IPS-18c (cell line): ENCODE data around the gene NMNAT2.
"Not testable (repeated sequence)": the region's sequence is repeated elsewhere in the genome, so short reads cannot be mapped to it uniquely, and the experiment has no call there.

Experiments
- H3K4me3 ChIP-seq: 2 replicates; pipeline ENCODE4 v1.7.0; 2013; ENCODE audit warnings: low read depth, mild to moderate bottlenecking, low read length, moderate library complexity; ENCODE audit not compliant: insufficient read depth
- H3K9me3 ChIP-seq: one replicate; pipeline ENCODE4 v1.6.1; 2013; ENCODE audit warnings: mild to moderate bottlenecking, low read length, moderate library complexity; ENCODE audit not compliant: control insufficient read depth, insufficient read depth

NMNAT2 gene

DNA sequence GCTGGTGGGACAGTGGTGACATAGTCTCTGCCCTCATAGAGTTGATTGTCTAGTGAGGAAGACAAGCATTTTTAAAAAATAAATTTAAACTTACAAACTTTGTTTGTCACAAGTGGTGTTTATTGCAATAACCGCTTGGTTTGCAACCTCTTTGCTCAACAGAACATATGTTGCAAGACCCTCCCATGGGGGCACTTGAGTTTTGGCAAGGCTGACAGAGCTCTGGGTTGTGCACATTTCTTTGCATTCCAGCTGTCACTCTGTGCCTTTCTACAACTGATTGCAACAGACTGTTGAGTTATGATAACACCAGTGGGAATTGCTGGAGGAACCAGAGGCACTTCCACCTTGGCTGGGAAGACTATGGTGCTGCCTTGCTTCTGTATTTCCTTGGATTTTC is 173.7 kb downstream of the NMNAT2 start:
- H3K9me3 ChIP-seq: no peaks in the 10 kb centered on the region

GRCh38 chr1:183243161-183244050 is 174.8 kb downstream of the NMNAT2 start:
- no peak overlapping the region for H3K4me3 ChIP-seq
- no peaks in the 10 kb centered on the region for H3K9me3 ChIP-seq

More for the DNA sequence above, 173.7 kb downstream of the NMNAT2 start:
- no peak overlapping the region for H3K4me3 ChIP-seq

DNA sequence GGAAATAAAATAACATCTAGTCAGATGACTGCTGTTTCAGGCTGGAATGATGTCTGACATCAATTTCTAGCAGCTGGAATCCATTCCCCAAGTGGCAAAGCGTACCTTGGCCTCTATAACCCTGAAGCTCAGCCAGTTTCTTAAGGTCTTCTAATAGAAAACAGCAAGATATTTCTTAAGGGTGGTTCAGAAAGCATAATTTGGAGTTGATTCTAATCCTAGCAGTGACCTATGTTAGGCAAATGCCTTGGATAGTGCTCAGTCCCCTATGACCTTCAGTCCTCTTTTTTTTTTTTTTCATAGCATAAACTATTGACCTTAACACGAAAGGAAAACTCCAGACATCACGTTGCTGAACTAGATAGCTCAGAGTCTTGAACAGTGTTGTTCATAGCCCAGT is 175.6 kb downstream of the NMNAT2 start:
- no peaks in the 10 kb centered on the region for H3K9me3 ChIP-seq

GRCh38 chr1:183241471-183241870 is 176.7 kb downstream of the NMNAT2 start:
- H3K9me3 ChIP-seq: no peaks in the 10 kb centered on the region
- no peak overlapping the region for H3K4me3 ChIP-seq

More for the DNA sequence above, 175.6 kb downstream of the NMNAT2 start:
- H3K4me3 ChIP-seq: no peak overlapping the region

DNA sequence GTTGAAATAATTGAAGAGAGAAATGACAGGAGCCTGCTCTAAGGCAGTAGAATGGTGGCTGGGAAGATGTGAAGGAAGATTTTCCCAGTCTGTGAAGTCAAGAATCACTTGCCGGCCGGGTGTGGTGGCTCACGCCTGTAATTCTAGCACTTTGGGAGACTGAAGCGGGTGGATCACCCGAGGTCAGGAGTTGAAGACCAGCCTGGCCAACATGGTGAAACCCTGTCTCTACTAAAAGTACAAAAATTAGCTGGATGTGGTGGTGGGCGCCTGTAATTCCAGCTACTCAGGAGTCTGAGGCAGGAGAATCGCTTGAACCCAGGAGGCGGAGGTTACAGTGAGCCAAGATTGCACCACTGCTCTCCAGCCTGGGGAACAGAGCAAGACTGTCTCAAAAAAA is 177.3 kb downstream of the NMNAT2 start:
- H3K4me3 ChIP-seq, H3K9me3 ChIP-seq: not testable (repeated sequence)

DNA sequence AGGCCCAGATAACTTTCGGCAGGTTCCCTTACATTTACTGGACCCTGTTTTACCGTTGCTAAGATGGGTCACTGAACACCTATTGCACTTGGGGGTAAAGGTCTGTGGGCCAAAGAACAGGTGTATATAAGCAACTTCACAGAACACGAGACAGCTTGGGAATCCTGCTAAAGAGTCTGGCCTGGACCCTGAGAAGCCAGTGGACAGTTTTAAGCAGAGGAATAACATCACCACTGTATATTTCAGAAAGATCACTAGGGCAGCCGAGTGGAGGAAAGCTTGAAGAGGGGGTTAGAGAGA is 177.7 kb downstream of the NMNAT2 start:
- no peaks in the 10 kb centered on the region for H3K9me3 ChIP-seq
- no peak overlapping the region for H3K4me3 ChIP-seq

GRCh38 chr1:183239793-183240525 is 178.2 kb downstream of the NMNAT2 start:
- Histone ChIP-seq H3K9me3 (no peaks in the 10 kb centered on the region), H3K4me3 (no peak overlapping the region)

GRCh38 chr1:183239220-183239742 is 178.9 kb downstream of the NMNAT2 start:
- Histone ChIP-seq H3K9me3 (no peaks in the 10 kb centered on the region), H3K4me3 (no peak overlapping the region)

GRCh38 chr1:183238071-183238470 is 180.1 kb downstream of the NMNAT2 start:
- Histone ChIP-seq H3K4me3 (no peak overlapping the region), H3K9me3 (no peaks in the 10 kb centered on the region)

DNA sequence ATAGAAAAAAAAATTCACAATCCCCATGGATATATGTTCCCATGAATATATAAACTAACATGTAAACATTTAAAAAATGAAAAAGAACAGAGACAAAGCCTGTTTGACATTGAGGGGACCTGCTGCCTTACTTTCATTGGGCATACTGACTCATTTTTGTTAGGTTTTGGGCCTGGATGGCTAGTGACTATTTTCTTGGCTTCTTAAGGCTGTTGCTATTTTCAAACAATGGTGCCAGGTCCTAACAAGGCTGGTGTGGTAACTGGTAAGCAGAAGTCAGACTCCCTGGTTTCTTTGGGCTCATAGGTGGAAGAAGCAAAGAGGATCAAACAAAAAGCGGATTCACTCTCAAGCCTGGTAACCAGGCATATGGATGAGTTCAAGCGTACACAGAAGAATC is 181.1 kb downstream of the NMNAT2 start:
- no peaks in the 10 kb centered on the region for H3K9me3 ChIP-seq
- no peak overlapping the region for H3K4me3 ChIP-seq

DNA sequence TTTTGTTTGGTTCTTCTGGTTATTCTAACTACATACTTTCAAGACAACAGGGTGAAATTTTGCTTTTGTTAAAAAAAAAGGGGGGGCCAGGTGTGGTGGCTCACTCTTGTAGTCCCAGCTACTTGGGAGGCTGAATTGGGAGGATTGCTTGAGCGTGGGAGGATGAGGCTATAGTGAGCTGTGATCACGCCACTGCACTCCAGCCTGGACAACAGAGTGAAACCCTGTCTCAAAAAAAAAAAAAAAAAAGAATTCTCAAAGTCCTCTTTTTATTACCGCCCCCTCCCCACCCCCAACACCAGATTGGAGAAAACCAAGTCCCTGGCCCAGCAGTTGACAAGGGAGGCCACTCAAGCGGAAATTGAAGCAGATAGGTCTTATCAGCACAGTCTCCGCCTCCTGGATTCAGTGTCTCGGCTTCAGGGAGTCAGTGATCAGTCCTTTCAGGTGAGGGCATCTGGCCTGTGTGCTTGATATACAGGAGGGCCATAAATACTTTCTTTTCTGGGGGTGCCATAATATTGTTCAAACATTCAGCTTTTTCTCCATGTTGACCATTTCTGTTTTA is 181.9 kb downstream of the NMNAT2 start:
- Histone ChIP-seq H3K4me3 (no peak overlapping the region), H3K9me3 (no peaks in the 10 kb centered on the region)

DNA sequence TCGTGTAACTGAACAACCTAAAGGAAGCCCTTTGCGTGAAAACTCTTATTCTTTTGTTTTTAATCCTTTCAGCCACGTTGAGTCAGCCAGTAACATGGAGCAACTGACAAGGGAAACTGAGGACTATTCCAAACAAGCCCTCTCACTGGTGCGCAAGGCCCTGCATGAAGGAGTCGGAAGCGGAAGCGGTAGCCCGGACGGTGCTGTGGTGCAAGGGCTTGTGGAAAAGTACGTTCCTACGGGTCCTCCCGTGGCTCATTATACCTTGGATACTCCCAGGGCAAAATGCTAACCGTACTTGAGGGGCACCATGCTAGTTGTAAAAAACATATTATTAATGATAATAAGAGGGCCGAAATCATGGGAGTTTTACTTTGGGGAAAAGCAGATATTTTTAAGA is 182.7 kb downstream of the NMNAT2 start:
- Histone ChIP-seq H3K9me3 (no peaks in the 10 kb centered on the region), H3K4me3 (no peak overlapping the region)

DNA sequence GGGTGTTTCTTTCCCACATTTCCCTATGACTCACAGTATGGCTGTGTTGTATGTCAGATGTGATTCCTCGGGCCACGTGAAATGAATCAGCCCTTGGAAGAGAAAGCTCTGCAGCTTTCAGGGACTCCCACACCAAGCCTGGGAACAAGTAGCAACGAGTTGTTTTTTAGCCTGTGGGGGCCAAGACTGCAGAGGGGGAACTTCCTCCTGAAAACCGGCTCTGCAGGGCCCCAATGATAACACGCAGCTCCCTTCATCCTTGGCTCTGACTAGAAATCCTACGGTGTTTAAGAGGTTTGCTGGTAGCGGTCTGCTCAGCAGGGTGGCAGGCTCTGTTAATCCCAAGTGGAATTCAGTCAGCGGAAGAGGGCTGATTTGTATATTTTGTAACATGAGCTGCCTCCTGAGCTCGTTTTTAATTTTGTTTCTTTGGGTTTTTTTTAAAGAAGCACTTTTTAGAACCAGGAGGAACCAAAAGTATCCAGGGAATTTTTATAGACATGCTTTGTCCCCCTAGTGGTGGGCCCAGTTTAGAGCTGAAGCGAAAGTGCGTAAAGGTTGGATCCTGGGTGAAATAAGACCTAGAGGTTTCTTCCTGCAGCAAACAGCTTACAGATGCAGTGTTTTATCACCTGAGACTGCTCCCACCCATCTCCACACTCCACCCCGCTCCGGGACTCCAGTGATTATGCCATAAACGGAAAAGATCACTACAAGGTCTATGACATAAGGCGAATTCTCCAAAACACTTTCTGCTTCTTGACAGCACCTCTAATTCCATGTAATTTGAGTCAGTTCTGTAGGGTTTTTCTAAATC is 183.3 kb downstream of the NMNAT2 start:
- no peak overlapping the region for H3K4me3 ChIP-seq
- H3K9me3 ChIP-seq: no peaks in the 10 kb centered on the region

- no peaks in the 10 kb centered on the region for H3K9me3 ChIP-seq
- H3K4me3 ChIP-seq: no peak overlapping the region; the same call in 1 of the 2 replicates
These were observed 185.1 kb downstream of the NMNAT2 start for GRCh38 chr1:183233113-183233512.

- Histone ChIP-seq H3K4me3 (no peak overlapping the region), H3K9me3 (no peaks in the 10 kb centered on the region)
These were observed 186.6 kb downstream of the NMNAT2 start for GRCh38 chr1:183231545-183231944.

DNA sequence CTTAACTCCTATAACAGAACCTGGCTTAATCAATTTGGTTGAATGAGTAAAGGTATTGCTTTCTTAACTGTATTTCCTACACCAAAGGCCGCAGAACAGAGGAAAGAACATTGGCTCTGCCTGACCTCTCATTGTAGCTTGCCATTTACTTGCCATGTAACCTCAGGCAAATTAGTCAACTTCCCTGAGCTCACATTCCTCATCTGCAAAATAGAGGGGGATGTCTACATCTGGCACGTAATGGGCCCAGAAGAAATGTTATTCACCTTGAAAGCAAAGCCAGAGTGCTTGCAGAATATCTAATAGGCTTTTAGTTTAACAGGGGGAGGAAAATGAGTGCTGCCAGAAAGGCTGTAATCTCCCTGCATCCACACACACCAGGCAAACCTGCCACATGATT is 187.8 kb downstream of the NMNAT2 start:
- no peak overlapping the region for H3K4me3 ChIP-seq

More for the DNA sequence above, 187.8 kb downstream of the NMNAT2 start:
- H3K9me3 ChIP-seq: no peaks in the 10 kb centered on the region
